ENCODE measurements around the gene PEPD. TPM values are rescaled to one million over a fixed set of nuclear protein-coding genes. Genes with fewer than 3 reads are reported as not detected.

PEPD gene
- total RNA-seq, 1 donor from 2014 or later = 84.7 TPM

DNA sequence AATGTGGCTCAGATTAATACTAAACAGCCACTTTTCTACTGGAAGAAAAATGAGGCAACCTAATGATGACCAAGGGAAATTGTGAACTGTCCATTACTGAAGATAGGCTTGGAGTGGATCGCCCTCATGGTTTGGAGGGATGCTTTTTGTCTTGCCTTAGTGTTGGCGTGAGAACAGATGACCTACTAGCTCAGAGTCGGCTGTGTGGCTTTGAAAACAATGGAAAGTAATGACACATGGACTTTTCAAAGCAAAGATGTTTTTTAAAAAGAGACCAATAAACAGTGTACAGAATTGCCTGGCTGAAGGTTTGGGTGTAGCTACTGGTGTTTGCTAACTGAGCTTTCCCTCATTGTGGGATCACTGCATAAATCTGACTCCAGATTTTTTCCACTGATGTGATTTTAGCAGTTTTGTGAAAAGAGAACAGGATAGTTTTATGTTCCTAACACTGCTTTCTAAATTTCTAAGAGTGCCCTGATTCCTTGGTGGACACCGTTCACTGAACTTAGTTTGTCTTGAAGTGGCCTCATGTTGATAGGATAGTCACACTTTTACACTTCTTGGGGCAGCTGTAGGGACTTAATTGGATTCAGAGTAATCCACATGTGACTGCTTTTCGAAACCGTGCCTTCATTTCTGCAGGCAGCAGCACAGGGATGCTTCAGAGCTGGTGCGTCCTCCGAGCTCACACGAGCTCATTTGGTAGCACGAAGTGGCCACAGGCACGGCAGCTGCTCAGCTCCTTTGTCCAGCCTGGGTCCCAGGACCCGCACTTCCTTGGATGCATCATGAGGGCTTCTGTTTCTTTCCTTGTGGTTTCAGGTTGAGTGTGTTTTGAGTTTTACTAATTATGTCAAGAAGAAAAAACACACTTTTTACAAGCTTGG is 143.8 kb downstream of the PEPD start:
- Mint-ChIP-seq H3K4me1 (ENCODE audit: unreplicated experiment) (peaks cover 56% of the 10 kb centered on the region), H3K36me3 (peaks cover 31% of the 10 kb centered on the region), H3K9me3 (no peaks in the 10 kb centered on the region), H3K27ac (peak overlapping the region; percentile 21), H3K27me3 (no peaks in the 10 kb centered on the region), H3K4me3 (no peak overlapping the region)
- TF ChIP-seq, protein P1, sequence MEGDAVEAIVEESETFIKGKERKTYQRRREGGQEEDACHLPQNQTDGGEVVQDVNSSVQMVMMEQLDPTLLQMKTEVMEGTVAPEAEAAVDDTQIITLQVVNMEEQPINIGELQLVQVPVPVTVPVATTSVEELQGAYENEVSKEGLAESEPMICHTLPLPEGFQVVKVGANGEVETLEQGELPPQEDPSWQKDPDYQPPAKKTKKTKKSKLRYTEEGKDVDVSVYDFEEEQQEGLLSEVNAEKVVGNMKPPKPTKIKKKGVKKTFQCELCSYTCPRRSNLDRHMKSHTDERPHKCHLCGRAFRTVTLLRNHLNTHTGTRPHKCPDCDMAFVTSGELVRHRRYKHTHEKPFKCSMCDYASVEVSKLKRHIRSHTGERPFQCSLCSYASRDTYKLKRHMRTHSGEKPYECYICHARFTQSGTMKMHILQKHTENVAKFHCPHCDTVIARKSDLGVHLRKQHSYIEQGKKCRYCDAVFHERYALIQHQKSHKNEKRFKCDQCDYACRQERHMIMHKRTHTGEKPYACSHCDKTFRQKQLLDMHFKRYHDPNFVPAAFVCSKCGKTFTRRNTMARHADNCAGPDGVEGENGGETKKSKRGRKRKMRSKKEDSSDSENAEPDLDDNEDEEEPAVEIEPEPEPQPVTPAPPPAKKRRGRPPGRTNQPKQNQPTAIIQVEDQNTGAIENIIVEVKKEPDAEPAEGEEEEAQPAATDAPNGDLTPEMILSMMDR (conservative IDR thresholded peaks at IDR 0.05) = no peak
- no peak for DNase-seq (ENCODE audit: extremely low spot score, unreplicated experiment)

DNA sequence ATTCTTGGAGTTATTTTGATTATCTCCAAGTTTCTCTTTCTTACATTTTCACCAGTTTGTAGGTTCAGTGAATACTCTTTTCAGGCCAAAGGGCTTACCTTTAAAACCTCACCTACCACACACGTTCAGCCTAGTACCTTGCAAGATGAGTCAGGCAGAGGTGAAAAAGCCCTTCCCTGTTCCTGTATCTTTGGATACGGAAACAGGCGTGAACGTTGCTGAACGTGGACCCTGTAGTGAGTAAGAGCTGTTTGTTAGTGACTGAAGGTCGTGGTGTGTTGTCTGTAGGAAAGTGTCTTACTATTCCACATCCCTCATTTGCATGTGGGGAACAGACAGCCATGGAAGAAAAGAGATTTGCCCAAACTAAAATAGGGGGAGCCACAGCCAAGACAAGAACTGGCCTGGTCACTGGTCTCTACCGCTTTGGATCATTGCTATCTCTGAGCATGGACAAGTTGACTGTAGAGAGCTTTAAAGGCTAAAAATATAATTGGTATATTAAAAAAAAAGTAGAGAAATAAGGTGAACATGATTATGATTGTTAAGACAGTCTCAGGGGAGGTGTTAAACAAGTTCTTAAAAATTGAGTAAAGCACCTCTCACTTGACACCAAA is 144.5 kb downstream of the PEPD start:
- H3K27ac Mint-ChIP-seq = peak overlapping the region; percentile 84
- H3K4me3 Mint-ChIP-seq = peak overlapping the region; percentile 38
- H3K9me3 Mint-ChIP-seq = no peaks in the 10 kb centered on the region
- H3K36me3 Mint-ChIP-seq = peaks cover 29% of the 10 kb centered on the region
- DNase-seq (ENCODE audit: extremely low spot score, unreplicated experiment) = no peak
- H3K27me3 Mint-ChIP-seq = no peaks in the 10 kb centered on the region
- H3K4me1 Mint-ChIP-seq (ENCODE audit: unreplicated experiment) = peaks cover 53% of the 10 kb centered on the region
- TF ChIP-seq, protein P1 (conservative IDR thresholded peaks at IDR 0.05) = no peak

DNA sequence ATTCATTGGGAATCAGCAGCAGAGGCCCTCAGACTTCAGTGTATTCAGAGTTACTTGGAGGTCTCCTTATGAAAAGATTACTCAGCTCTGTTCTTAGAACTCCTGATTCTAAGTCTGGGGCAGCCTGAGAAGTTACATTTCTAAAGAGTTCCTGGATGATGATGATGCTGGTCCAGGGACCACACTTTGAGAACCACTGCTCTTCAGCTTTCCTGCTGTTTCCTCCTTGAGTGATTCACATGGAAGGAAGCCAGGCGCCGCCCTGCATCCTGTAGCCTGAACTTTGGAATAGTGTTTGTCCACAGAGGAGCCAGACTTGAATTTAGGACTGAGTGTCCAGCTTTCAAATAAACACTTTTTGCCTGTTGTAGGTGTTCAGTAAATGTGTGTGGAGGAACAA is 145.2 kb downstream of the PEPD start:
- Mint-ChIP-seq H3K4me1 (ENCODE audit: unreplicated experiment) (peaks cover 48% of the 10 kb centered on the region), H3K27me3 (no peaks in the 10 kb centered on the region), H3K36me3 (peaks cover 26% of the 10 kb centered on the region), H3K27ac (peak overlapping the region; percentile 84), H3K9me3 (no peaks in the 10 kb centered on the region), H3K4me3 (no peak overlapping the region)
- TF ChIP-seq, protein P1 (conservative IDR thresholded peaks at IDR 0.05) = no peak
- DNase-seq (ENCODE audit: extremely low spot score, unreplicated experiment) = no peak

DNA sequence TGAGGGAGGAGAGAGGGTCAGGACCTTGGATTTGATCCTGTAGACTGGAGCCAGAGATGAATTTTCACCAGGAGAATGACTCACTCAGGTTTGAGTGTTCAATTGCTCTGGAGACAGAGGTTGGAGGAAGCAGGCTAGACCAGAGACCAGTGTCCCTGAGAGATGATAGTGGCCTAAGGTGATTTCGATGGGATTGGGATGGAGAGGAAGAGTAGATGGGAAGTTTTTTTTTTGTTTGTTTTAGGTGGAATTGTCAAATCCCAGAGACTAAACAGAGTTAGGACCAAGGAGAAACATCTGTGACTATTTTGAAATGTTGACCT is 145.8 kb downstream of the PEPD start:
- peaks cover 22% of the 10 kb centered on the region for H3K36me3 Mint-ChIP-seq
- TF ChIP-seq, protein P1 (conservative IDR thresholded peaks at IDR 0.05) = no peak
- peaks cover 44% of the 10 kb centered on the region for H3K4me1 Mint-ChIP-seq (ENCODE audit: unreplicated experiment)
- no peaks in the 10 kb centered on the region for H3K27me3 Mint-ChIP-seq
- DNase-seq (ENCODE audit: extremely low spot score, unreplicated experiment) = no peak
- H3K27ac Mint-ChIP-seq = peak overlapping the region; percentile 88
- H3K9me3 Mint-ChIP-seq = no peaks in the 10 kb centered on the region
- H3K4me3 Mint-ChIP-seq = peak overlapping the region; percentile 90

DNA sequence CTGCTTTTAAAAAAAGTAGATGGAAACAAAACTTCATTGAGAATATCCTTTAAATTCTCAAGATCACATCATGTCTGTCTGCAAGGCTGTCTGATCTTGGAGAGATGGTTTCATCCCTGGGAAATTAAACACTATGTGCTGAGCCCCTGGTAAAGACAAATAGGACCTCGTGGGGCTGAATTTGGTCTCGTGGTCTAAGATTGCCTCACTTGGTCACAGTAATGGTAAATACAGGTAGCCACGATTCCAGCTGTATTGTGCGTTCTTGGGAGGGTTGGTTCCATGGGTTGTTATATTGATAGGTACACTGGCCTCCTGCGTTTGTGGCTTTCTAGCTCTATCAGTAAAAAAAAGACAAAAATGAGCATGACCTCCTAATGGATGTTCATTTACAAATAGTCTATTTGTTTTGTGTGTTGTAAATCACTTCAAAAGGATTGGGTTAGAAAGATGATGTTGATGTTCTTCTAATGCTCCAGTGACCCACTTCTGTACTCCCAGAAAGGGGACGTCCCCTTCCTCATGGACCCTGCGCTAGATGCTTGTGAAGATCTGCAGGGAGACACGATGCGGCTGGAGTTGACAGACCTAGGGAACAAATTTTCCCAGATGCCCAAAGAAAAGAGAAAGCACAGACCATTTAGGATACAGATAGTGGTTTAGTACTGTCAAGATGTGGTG is 146.3 kb downstream of the PEPD start:
- H3K36me3 Mint-ChIP-seq = peaks cover 22% of the 10 kb centered on the region
- no peak for DNase-seq (ENCODE audit: extremely low spot score, unreplicated experiment)
- H3K27ac Mint-ChIP-seq = peak overlapping the region; percentile 88
- peak overlapping the region; percentile 90 for H3K4me3 Mint-ChIP-seq
- peaks cover 43% of the 10 kb centered on the region for H3K4me1 Mint-ChIP-seq (ENCODE audit: unreplicated experiment)
- H3K9me3 Mint-ChIP-seq = no peaks in the 10 kb centered on the region
- no peaks in the 10 kb centered on the region for H3K27me3 Mint-ChIP-seq
- TF ChIP-seq, protein P1 (conservative IDR thresholded peaks at IDR 0.05) = no peak

Measured in type B pancreatic cell (in vitro differentiated cells).